ENCODE results near the gene F11R.
"Not testable (repeated sequence)": the region's sequence is repeated elsewhere in the genome, so short reads cannot be mapped to it uniquely, and the experiment has no call there.

The F11R gene

DNA sequence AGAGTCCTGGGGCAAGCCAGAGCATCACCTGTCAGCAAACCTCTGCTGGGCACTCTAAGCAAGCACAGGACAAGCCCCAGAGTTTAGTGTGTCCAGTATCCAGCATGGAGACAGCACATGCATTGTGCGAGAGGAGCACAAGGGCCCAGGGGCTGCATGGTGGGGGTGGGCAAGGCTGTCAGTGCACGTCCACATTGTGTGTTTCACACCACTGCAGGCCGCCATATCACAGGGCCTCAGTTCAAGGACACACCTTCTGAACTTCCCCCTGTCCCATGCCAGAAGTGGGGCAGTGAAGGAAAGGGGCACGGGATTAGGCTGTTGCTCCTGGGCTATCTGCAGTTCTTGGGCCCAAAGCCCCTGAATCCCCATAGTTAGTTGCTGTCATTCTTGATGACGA is 18.6 kb upstream of the F11R start:
- DNase-seq, result no peak

DNA sequence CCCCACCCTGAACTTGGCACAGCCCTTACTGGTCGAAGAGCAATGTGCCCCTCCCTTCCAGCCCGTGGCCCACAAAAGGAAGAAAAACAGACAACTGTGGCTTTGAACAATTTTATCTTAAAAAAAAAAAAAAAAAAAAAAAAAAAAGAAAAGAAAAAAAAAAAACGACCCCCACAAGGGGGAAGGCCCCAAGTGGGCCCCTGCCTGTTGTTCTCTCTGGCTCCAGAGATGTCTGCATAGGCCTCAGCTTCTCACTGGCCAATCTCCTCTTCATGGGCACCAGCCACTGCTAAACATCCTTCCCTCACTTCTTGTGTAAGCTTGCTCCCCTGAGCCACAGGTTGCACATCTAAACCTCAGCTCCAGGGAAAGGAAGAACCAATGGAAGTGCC is 18.2 kb upstream of the F11R start:
- peak; percentile 44 for DNase-seq

DNA sequence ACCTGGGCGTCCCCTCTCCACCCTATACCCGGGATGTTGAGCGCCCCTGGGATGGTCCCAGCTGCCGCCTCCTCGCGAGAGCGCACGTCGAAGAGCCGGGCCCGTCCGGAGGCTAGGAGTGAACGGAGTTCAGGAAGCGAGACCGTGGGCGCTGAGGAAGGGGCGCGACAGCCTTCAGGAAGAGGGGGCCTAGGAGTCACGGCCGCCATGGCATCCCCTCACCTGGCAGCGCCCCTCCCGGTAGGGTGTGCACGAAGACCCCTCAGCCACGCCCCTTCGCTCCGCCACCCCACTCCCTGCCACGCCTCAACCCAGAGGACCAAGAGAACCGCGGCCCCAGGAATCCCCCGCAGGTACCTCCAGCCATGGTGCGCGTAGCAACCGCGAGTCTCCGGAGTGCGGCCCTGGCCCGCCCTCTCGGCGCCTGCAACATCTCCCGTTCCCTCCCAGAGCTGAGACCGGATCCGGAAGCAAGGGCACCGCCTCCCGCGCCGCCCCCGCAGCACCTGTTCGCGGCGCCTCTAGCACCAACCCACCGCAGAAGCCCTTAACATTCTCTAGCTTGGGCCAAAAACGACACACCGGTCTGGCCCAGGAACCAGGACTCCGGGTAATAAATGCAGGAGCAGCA is 17.7 kb upstream of the F11R start, which contains the start of gene TSTD1:
TSS of gene TSTD1 (minus strand) at position 442 of the 631 bp plus-strand sequence. CDS start at position 367, 75 bp downstream.
- peak; percentile 94 for DNase-seq

DNA sequence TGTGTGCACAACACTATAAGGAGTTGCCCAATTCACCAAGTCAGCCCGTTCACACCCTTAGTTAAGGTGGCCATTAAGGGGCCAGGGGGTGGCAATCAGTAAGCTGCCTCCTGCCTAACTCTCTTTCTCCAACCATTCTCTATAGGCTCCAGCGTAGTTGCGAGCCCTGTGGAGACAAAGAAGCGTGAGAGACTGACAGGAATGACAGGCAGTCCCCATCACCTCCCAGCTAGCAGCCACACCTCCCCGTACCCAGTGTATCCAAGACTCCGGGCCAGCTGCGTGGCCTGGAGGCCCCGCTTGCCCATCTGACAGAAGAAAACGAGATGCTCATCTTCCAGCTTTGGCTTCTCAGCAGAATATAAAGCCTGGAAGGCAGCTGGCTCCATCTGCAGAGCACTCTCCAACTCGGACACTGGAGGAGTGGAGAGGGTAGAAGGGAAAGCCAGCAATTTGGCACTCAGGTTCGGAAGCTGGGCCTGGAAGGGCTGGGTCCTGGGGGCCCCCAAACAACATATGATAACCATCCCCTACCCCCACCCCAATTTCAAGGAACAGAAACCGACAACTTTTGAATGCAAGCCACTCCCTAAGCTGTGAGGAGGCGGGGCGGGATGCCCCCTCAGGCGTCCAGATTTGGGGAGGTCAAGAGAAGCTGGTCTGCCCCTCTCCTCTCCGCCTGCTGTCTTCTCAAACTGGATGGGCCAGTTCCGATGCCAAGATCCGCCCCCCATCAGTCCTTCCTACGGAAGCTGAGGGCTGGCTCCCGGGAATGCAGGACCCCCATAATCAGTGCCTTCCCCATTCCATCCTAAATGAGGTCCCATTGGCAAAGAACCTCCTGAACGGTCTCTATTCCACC is 16.9 kb upstream of the F11R start:
- peak; percentile 65 for DNase-seq

DNA sequence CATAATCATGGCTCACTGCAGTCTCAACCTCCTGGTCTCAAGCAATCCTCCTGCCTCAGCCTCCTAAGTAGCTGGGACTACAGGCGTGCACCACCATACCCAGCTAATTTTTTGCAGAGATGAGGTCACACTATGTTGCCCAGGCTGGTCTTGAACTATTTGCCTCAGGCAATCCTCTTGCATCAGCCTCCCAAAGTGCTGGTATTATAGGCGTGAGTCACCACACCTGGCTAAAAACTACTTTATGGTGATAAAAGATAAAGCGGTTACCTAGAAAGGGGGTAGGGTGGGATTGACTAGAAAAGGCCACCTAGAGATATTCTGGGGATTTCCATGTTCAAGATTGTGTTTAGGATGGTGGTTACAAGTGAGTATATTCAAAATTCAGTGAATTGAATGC is 12.8 kb upstream of the F11R start:
- no peak for DNase-seq

DNA sequence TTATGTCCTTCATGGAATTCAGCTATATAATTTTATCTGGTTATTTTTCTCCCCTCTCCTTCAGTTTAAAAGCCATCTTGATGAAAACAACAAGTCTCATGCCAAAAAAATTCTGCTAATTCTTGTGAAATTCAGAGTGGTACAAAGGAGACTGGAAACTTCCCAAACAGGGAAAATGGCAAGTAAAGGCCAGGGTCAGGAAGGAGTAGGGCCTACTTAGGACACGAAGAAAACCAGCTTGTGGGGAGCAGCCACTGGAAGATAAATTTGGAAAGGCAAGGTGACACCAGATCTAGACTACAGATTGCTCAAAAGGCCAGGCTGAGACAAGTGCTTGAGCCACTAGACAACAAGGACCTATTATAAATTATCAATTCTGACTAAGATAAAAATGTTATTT is 11.5 kb upstream of the F11R start:
- no peak for DNase-seq

DNA sequence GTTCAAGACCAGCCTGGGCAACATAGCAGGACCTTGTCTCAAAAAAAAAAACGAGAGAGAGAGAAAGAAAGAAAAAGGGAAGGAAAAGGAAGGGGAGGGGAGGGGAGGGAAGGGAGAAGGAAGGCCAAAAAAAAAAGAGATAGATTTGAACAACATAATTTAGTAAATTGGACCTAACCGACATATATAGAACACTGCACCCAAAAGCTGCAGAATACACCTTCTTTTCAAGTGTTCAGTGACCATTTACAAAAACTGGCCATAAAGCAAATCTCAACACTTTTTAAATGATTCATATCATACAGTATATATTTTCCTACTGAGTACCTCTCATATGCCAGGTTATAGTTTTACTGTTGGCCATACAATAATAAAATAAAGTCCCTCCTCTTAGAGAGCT is 10.9 kb upstream of the F11R start:
- DNase-seq, result no peak

DNA sequence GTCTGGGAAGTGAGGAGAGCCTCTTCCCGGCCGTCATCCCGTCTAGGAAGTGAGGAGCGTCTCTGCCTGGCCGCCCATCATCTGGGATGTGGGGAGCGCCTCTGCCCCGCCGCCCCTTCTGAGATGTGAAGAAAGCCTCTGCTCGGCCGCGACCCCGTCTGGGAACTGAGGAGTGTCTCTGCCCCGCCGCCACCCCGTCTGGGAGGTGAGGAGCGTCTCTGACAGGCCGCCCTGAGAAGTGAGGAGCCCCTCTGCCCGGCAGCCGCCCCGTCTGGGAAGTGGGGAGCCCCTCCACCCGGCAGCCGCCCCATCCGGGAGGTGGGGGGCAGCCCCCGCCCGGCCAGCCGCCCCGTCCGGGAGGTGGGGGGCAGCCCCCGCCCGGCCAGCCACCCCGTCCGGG is 8.5 kb upstream of the F11R start:
- not testable (repeated sequence) for DNase-seq

DNA sequence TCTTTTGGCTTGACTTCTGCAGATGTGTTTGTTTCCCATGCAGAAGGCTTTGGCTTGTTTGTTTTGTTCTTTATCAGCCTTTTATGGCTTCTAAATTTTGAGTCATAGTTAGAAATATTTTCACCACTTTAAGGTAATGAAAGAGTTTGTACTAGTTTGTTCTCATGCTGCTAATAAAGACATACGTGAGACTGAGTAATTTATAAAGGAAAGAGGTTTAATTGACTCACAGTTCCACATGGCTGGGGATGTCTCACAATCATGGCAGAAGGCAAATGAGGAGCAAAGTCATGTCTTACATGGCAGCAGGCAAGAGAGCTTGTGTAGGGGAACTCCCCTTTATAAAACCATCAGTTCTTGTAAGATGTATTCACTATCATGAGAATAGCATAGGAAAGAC is 6.0 kb upstream of the F11R start:
- DNase-seq, result not testable (repeated sequence)

DNA sequence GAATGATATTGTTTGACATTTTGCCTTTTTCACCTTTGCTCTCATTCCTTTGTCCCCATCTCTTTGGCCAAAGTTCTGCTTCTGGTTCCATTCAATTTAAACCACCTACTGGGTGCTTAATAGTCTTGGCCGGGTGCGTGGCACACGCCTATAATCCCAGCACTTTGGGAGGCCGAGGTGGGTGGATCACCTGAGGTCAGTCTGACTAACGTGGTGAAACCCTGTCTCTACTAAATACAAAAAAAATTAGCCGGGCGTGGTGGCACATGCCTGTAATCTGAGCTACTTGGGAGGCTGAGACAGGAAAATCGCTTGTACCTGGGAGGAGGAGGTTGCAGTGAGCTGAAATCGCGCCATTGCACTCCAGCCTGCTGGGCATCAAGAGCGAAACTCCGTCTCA is 1.5 kb upstream of the F11R start:
- peak; percentile 52 for DNase-seq

DNA sequence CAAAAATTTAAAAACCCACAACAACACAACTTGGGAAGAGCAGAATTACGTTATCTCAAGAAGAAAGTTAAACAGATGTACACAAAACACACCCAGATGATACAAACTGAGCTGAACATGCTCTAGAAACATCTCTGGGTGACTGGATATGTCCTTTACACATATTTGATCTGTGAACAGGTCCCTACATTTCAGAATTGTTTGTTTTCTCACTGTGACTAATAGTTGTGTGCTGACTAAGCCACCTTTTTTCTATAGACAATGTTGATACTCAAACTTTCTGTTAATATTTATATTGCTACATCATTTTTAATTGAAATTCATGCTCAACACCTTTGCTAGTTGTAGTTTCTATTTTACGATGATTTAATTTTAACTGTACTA is 1.0 kb upstream of the F11R start:
- peak; percentile 87 for DNase-seq

DNA sequence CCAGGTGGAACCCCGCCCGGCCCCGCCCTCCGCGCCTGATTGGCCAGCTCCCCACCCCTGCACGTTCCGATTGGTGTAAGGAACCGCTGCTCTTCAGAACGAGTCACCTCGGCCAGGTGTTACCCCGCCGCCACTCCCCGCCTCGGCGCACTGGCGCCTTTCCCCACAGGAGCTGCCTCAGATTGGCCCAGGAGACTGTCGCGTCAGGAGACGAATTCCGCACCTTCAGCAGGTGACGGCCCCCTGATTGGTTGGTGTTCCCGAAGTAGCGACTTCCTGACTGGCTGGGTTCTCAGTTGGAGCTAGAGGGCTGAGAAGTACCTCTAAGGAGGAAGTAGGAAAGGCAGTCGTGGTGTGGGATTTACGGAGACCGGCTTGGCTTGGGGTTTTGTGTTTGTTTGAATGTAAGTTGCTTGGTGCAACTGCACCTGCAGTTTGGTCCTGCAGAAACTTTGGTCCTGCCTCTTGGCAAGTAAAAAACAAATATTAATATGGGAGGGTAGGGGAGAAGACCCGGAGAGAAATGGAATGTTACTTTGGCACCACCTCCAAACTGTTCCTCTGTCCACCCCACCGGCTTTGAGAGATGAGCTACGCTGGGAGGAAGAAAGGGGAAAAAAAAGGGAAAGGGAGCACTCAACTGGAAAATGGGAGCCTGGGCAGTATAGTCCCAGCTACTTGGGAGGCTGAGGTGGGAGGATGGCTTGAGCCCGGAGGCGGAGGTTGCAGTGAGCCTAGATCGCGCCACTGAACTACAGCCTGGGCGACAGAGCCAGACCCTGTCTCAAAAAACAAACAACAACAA is 415 bp upstream of the F11R start:
- peak; percentile 100 for DNase-seq

DNA sequence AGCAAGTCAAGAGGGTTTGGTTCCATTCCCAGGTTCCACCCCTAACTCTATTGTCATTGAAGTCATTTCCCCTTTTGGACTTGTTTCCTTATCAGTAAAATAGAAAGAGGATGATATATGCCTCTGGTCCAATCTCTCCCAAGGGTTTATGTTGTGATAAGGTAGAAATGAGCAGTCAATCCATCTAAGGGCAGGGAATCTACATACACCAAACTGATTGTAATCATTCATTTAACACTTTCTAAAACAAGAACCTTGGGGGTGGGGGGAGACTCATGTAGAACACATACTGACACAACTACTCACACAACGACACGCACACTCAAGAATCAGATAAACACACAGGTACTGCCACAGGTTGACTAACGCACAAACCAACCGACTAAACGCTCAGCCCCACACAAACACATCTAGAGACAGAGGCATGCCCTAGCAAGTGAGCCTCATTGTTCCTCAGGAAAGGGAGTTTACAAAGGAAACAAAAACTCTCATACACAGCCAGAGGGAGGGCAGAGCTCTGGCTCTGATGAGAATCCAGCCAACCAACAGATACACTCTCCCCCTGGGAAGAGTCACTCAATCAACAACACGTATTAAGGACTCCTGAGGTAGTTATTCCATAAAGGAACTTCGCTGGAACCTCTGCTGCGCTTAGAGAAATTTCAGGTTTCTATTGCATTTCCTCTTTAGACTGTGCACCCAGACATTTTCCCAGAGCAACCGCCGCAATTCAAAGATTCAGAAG is 1.0 kb downstream of the F11R start:
- DNase-seq, result peak; percentile 53

DNA sequence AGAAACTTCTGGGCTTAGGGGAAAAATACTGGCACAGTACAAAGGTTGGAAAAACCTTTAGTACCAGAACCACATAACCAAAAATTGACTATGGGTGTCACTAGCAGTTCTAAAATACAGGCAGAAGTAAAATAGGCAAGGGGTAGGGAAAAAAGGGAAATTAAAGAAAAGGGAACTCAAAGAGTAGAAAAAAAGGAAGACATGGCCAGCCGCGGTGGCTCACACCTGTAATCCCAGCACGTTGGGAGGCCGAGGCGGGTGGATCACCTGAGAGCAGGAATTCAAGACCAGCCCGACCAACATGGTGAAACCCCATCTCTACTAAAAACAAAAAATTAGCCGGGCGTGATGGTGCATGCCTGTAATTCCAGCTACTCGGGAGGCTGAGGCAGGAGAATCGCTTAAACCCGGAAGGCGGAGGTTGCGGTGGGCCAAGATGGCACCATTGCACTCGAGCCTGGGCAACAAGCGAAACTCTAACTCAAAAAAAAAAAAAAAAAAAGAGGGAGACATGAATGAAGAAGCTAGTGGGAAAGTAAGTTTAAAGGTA is 1.8 kb downstream of the F11R start:
- DNase-seq, result not testable (repeated sequence)

DNA sequence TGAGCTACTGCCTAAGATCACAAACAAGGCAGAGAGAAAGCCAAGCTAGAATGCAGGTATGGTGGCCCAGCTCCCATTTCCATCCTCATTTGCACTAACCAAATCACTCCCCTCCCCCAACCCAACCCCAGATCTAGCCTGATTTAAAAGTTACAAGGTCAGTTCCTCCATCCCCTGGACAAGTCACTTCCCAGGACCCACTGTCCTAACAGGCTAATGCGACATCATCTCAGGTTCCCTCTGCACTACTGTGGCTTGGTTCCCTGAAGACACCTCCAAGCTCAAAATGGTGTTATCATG is 2.4 kb downstream of the F11R start:
- DNase-seq, result no peak

DNA sequence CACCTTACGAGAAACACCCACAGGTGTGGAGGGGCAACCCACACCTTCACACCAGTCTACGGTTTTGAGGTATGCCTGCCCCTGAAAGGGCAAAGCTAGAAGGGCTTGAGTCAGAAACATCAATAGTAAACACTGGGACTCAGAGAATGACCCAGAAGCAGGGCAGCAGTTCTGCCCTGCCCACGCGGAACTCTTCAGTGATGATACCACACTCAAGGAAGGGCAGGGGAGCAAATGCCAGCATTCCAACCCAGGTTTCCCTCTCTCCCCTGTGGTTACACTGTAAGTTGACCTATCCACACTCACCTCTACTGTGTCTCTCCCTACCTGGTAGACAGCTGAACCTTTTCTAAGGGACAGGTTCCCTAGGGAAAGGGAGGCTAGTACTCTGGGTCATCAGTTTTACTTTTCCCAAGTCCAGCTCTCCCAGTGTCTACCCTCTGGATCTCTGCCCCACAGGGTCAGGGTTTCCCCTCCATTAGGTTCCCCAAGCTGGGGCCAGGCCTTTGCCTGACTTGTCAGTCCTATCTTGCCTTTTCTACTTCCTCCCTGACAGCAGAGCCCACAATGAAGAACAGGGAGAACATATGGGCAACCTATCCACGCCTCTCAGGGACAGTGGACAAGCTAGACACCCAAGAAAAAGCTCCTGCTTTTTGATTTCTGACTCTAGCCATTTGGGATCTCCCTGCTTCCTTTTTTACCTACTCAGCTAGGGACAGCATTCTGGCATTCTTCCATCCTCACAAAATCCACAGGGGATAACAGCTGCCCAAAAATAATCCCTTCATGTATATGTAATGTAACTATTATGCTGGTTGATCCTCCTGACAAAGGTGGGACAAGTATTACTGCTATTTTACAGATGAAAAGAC is 3.0 kb downstream of the F11R start:
- no peak for DNase-seq

DNA sequence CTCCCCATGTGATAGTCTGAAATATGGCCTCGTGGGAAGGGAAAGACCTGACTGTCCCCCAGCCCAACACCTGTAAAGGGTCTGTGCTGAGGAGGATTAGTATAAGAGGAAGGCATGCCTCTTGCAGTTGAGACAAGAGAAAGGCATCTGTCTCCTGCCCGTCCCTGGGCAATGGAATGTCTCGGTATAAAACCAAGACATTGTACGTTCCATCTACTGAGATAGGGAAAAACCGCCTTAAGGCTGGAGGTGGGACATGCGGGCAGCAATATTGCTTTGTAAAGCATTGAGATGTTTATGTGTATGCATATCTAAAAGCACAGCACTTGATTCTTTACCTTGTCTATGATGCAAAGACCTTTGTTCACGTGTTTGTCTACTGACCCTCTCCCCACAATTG is 3.8 kb downstream of the F11R start:
- not testable (repeated sequence) for DNase-seq

DNA sequence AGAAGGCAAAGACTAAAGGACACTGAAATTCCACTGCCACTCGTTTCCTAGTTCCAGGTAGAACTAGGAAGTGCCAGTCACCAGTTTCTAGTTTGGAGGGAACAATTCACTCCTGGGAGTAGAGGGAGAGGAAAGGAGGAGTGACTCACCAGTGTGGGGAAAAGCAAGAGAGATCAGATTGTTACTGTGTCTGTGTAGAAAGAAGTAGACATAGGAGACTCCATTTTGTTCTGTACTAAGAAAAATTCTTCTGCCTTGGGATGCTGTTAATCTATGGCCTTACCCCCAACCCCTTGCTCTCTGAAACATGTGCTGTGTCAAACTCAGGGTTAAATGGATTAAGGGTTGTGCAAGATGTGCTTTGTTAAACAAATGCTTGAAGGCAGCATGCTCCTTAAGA is 4.3 kb downstream of the F11R start:
- DNase-seq, result not testable (repeated sequence)

DNA sequence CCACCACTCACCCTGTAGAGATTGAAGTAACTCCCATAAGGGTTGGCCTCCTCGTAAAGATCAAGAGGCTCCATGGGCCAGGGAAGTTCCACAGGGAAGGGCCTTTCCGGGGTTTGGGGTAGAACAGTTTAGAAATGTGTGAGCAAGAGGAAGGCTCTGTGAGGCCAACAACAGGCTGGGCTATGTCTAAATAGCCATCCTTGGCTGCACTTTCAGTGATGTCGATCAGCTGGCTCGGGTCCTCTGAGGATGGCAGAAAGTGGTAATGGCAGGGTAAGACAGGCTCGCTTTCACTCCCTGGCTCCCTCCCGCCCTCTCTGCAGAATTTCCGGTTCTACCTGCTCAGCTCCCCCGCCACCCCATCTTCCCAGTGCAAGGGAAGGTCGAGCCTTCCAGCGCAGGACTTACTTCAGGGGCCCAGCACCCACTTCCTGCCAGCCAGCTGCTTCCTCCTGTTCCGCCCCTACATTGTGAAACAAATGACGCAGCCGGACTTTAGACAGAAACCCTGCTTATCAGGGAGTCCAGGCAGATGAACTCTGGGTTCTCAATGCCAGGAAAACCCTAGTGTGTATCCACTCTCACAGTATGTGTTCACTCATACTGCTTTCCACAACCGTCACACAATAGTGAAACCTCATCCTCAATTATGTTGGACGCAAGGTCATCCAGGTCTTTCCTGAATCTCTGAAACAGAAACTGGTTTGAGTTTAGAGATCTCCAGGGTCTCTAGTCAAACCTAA is 7.3 kb downstream of the F11R start:
- no peak for DNase-seq

DNA sequence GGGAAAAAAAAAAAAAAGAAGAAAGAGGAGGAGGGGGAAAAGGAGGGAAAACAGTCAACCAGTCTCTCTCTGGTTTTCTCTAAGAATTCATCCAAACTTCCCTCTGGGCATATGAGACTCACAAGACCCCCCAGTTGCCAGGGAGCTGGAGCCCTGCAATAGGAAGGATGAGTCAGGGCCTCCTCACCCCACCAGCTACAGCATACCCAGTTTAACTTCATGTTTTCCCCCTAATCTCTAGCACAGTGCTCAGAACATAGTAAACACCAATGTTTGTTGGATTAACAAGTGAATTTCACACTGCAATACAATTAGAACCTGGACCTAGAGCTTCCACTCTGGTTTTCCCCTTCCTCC is 7.8 kb downstream of the F11R start:
- DNase-seq, result no peak

DNA sequence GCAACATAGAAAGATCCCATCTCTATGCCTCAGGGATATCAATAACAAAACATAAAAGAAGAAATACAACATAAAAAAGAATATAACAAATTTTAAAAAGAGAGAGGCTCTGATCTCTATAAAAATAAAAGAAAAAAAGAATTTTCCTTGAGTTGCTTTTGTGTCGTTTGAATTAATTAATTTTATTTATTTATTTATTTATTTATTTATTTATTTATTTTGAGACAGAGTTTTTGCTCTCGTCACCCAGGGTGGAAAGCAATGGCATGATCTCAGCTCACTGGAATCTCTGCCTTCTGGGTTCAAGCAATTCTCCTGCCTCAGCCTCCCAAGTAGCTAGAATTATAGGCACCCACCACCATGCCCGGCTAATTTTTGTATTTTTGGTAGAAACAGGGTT is 8.5 kb downstream of the F11R start:
- DNase-seq, result no peak
